DOHH2 (cell line): ENCODE data around the gene CACNA1B.

ENCODE experiments used
- H3F3A ChIP-seq: fragments of 200-600 bp; sonication (generic), shearing (Covaris generic); 2 replicates; pipeline ENCODE4 v1.6.0; 2016; ENCODE audit warnings: antibody characterized with exemption, mild to moderate bottlenecking; ENCODE audit not compliant: control insufficient read depth, insufficient read depth
- H3K27ac ChIP-seq: fragments of 200-600 bp; sonication (generic); 2 replicates; pipeline ENCODE4 v1.5.1; 2014; ENCODE audit warnings: low read depth, mild to moderate bottlenecking, low read length, moderate library complexity
- H3K27me3 ChIP-seq: fragments of 200-600 bp; sonication (generic); 2 replicates; pipeline ENCODE4 v1.6.1; 2014; ENCODE audit warnings: mild to moderate bottlenecking, low read length, mixed read lengths; ENCODE audit not compliant: control insufficient read depth
- H3K36me3 ChIP-seq: fragments of 200-600 bp; sonication (generic); 2 replicates; pipeline ENCODE4 v1.6.1; 2014; ENCODE audit warnings: mild to moderate bottlenecking, low read length, moderate library complexity, mixed read lengths; ENCODE audit not compliant: control insufficient read depth
- H3K4me1 ChIP-seq: fragments of 200-600 bp; sonication (generic); 2 replicates; pipeline ENCODE4 v1.6.1; 2014; ENCODE audit warnings: mild to moderate bottlenecking, low read length, mixed read lengths; ENCODE audit not compliant: control insufficient read depth
- H3K4me2 ChIP-seq: fragments of 200-600 bp; sonication (generic); 2 replicates; pipeline ENCODE4 v1.6.0; 2014; ENCODE audit warnings: mild to moderate bottlenecking, low read length, moderate library complexity
- H3K4me3 ChIP-seq: fragments of 200-600 bp; sonication (generic); 2 replicates; pipeline ENCODE4 v1.5.1; 2014; ENCODE audit warnings: mild to moderate bottlenecking, low read length, mixed read lengths
- H3K79me2 ChIP-seq: fragments of 200-600 bp; sonication (generic); 2 replicates; pipeline ENCODE4 v1.6.1; 2014; ENCODE audit warnings: mild to moderate bottlenecking, low read length, mixed read lengths; ENCODE audit not compliant: control insufficient read depth
- H3K9me2 ChIP-seq: fragments of 200-600 bp; sonication (generic); replicated peaks from 2 replicates; pipeline ENCODE4 v1.6.1; 2014; ENCODE audit warnings: mild to moderate bottlenecking, low read length, mixed read lengths; ENCODE audit not compliant: control insufficient read depth
- H3K9me3 ChIP-seq: fragments of 200-600 bp; sonication (generic); 2 replicates; pipeline ENCODE4 v1.6.1; 2014; ENCODE audit warnings: antibody characterized with exemption, low read length, mixed read lengths; ENCODE audit not compliant: control insufficient read depth, insufficient read depth
- H4K20me1 ChIP-seq: fragments of 200-600 bp; sonication (generic); 2 replicates; pipeline ENCODE4 v1.6.0; 2014; ENCODE audit warnings: low read depth, mild to moderate bottlenecking, antibody characterized with exemption, low read length, moderate library complexity; ENCODE audit not compliant: control insufficient read depth, insufficient read depth
- CTCF ChIP-seq: fragments of 200-600 bp; sonication (generic); IDR thresholded peaks from one replicate; pipeline ENCODE4 v1.5.1; 2014; ENCODE audit warnings: antibody characterized with exemption, mild to moderate bottlenecking, low read depth, low read length; ENCODE audit not compliant: poor library complexity, severe bottlenecking
- EZH2phosphoT487 ChIP-seq: fragments of 200-600 bp; sonication (generic); IDR thresholded peaks from 2 replicates; pipeline ENCODE4 v1.6.1; 2017; ENCODE audit warnings: borderline replicate concordance, mild to moderate bottlenecking, antibody characterized with exemption, low read length, moderate library complexity, mixed read lengths

Gene CACNA1B

GRCh38 chr9:137963525-137963924 is 85.9 kb downstream of the CACNA1B start:
- Histone ChIP-seq H3K9me3 (no peaks in the 10 kb centered on the region), H3K4me1 (no peaks in the 10 kb centered on the region), H3F3A (no peaks in the 10 kb centered on the region), H3K4me2 (no peak overlapping the region), H3K36me3 (no peaks in the 10 kb centered on the region), H3K4me3 (no peak overlapping the region), H3K27me3 (0 out of 2 replicates have a peak, but pooled peaks cover 2% of the 10 kb centered on the region), H4K20me1 (no peaks in the 10 kb centered on the region), H3K79me2 (no peaks in the 10 kb centered on the region), H3K9me2 (no peaks in the 10 kb centered on the region), H3K27ac (no peak overlapping the region)
- TF ChIP-seq EZH2phosphoT487 (no peak), CTCF (no peak)

- TF ChIP-seq EZH2phosphoT487 (no peak), CTCF (no peak)
- Histone ChIP-seq H3K79me2 (no peaks in the 10 kb centered on the region), H3K27ac (no peak overlapping the region), H3K36me3 (no peaks in the 10 kb centered on the region), H3K4me2 (no peak overlapping the region), H4K20me1 (no peaks in the 10 kb centered on the region), H3K4me1 (no peaks in the 10 kb centered on the region), H3F3A (no peaks in the 10 kb centered on the region), H3K9me2 (no peaks in the 10 kb centered on the region), H3K9me3 (no peaks in the 10 kb centered on the region), H3K27me3 (0 out of 2 replicates have a peak, but pooled peaks cover 2% of the 10 kb centered on the region), H3K4me3 (no peak overlapping the region)
These were observed 87.7 kb downstream of the CACNA1B start for GRCh38 chr9:137965177-137965795.

- H3K4me3 ChIP-seq, result no peak overlapping the region
- 0 out of 2 replicates have a peak, but pooled peaks cover 2% of the 10 kb centered on the region for H3K27me3 ChIP-seq
- H3K4me2 ChIP-seq, result no peak overlapping the region
- H3K9me2 ChIP-seq, result no peaks in the 10 kb centered on the region
- no peaks in the 10 kb centered on the region for H3K4me1 ChIP-seq
- no peaks in the 10 kb centered on the region for H3K36me3 ChIP-seq
- TF ChIP-seq CTCF, result no peak
- TF ChIP-seq EZH2phosphoT487, result no peak
- no peaks in the 10 kb centered on the region for H4K20me1 ChIP-seq
- no peak overlapping the region for H3K27ac ChIP-seq
- H3F3A ChIP-seq, result no peaks in the 10 kb centered on the region
- H3K9me3 ChIP-seq, result no peaks in the 10 kb centered on the region
- H3K79me2 ChIP-seq, result no peaks in the 10 kb centered on the region
These were observed 89.8 kb downstream of the CACNA1B start for GRCh38 chr9:137967280-137967953.
